Superior temporal gyrus (tissue), 1 donor: ENCODE measurements around the gene CEACAM7.
"Not testable (repeated sequence)": the region's sequence is repeated elsewhere in the genome, so short reads cannot be mapped to it uniquely, and the experiment has no call there.

Experiments
- DNase-seq: peaks from one replicate; pipeline ENCODE4 v3.0.0-alpha.2; 2016; ENCODE audit errors: extremely low spot score

The CEACAM7 gene

DNA sequence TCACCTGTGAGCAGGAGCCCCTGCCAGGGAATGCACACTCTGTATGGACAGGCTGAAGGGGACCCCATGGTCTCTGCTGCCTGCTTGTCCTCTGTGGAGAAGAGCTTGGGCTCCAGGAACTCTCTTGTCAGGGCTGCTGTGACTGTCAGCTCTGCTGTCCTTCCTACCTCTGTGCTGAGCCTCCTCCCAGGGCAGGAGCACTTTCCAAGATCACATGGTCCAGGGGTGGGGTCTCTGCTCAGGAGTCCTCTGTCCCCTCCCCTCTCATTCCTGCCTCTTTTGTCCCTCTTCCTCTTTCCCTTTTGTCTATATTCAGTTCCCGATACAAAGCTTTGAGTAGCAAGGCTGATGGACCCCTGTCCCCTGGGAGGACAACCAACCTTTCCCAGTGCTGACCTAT is at the start of gene CEACAM7:
TSS of gene CEACAM7 (minus strand) at position 173 of the 400 bp plus-strand sequence. CDS start at position 68, 105 bp downstream.
- DNase-seq = no peak

DNA sequence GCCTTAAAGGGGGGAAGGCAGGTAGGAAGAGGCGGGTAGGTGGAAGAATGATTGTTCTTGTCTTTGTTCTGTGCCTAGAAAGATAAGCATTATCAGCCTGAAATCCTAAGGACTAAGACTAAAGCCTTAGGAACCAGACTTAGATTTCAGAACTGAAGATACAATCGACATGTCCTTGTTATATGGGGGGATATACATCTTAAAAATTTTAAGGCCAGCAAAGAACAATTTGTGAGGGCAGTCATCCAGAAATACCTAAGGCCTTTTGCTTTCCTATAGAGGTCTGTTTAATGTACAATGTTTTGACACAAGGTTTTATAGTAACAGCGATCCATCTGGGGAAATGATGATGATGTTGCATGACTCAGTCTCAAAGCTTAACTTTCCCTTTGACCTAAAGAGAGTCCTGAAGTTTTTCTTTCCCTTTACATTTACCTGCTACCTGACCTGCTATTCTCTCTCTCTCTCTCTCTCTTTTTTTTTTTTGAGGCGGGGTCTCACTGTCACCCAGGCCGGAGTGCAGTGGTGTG is 47.1 kb upstream of the CEACAM7 start:
- no peak for DNase-seq

- no peak for DNase-seq
These were observed 46.5 kb upstream of the CEACAM7 start for GRCh38 chr19:41734585-41734984.

DNA sequence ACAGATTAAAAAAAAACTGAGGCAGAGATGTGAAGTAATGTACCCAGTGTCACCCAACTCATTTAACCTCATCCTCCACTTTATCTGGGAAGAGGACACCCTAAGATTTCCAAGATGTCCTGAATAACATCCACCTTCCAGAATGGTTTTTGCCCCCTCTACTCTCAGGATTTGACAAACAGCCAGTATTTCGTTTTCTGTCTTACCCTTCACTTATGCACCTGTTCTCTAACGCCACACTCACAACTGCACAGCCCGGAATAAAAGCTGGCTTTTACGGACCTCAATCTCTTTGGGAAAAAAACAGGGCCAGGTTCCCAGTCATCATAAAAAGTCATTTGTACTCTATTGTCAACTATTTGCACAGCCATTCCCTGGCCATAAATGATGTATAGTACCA is 46.1 kb upstream of the CEACAM7 start:
- no peak for DNase-seq

DNA sequence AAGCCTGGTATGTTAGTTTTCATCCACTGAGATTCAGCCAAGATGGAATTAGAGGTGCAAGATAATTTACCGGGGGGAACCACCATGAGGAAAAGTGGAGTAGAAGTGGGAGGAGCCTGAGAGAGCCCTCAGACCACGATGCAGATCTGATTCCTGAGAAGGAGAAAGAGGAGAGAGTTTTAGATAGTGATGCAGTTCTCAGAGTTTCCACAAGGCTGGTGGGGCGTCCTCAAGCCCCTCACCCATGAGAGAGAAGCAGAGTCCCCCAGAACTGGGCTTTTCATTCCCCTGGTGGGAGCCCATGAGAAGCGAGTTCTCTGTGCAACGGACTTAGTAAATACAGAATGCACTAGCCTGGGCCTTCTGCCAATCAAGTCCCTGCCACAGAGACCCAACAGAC is 38.4 kb upstream of the CEACAM7 start:
- DNase-seq = no peak

GRCh38 chr19:41720103-41720502 is 32.0 kb upstream of the CEACAM7 start:
- no peak for DNase-seq

- DNase-seq = no peak
These were observed 30.7 kb upstream of the CEACAM7 start for GRCh38 chr19:41718761-41719160.

- no peak for DNase-seq
These were observed 26.5 kb upstream of the CEACAM7 start for GRCh38 chr19:41714598-41714997.

- DNase-seq = no peak
These were observed 23.5 kb upstream of the CEACAM7 start for GRCh38 chr19:41711376-41712261.

DNA sequence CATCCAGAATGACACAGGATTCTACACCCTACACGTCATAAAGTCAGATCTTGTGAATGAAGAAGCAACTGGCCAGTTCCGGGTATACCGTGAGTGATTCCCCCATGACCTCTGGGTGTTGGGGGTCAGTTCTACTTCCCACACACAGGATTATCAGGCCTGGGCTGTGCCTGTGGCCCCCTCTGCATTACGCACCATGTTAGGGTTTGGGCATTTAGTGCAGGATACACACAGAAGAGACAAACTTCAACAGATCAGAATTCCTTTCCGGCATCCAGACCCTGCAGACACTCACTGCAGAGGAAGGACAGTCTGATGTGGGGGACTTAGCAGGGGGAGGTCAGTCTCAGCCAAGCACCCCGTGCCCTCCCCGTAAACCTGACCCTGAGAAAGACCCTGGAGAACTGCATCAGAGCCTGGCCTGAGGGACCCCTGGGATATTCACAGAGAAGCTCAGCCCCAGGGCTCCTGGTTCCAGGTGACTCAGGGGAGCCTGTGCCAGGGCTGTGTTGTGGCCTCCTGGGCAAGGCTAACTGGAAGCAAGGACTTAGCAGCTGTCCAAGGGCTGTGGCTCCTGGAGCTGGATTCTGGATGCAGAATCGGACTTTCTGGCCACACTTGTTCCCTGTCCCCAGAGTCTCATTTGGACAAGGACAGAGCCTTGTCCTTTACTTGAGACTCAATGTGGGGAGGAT is 22.0 kb upstream of the CEACAM7 start:
- DNase-seq = no peak

- not testable (repeated sequence) for DNase-seq
These were observed 21.4 kb upstream of the CEACAM7 start for GRCh38 chr19:41709516-41709915.

GRCh38 chr19:41708481-41708880 is 20.4 kb upstream of the CEACAM7 start, which contains the start of gene CEACAM5:
Gene CEACAM5 (plus strand): TSS chr19:41708626. CDS start chr19:41708732, 106 bp downstream.
- no peak for DNase-seq

DNA sequence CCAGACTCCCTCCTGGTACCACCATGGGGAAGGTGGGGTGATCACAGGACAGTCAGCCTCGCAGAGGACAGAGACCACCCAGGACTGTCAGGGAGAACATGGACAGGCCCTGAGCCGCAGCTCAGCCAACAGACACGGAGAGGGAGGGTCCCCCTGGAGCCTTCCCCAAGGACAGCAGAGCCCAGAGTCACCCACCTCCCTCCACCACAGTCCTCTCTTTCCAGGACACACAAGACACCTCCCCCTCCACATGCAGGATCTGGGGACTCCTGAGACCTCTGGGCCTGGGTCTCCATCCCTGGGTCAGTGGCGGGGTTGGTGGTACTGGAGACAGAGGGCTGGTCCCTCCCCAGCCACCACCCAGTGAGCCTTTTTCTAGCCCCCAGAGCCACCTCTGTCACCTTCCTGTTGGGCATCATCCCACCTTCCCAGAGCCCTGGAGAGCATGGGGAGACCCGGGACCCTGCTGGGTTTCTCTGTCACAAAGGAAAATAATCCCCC is 19.9 kb upstream of the CEACAM7 start:
- DNase-seq = no peak

GRCh38 chr19:41707502-41707812 is 19.4 kb upstream of the CEACAM7 start:
- DNase-seq = no peak

DNA sequence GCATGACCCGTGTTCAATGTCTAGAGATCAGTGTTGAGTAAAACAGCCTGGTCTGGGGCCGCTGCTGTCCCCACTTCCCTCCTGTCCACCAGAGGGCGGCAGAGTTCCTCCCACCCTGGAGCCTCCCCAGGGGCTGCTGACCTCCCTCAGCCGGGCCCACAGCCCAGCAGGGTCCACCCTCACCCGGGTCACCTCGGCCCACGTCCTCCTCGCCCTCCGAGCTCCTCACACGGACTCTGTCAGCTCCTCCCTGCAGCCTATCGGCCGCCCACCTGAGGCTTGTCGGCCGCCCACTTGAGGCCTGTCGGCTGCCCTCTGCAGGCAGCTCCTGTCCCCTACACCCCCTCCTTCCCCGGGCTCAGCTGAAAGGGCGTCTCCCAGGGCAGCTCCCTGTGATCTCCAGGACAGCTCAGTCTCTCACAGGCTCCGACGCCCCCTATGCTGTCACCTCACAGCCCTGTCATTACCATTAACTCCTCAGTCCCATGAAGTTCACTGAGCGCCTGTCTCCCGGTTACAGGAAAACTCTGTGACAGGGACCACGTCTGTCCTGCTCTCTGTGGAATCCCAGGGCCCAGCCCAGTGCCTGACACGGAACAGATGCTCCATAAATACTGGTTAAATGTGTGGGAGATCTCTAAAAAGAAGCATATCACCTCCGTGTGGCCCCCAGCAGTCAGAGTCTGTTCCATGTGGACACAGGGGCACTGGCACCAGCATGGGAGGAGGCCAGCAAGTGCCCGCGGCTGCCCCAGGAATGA is 18.9 kb upstream of the CEACAM7 start:
- no peak for DNase-seq

DNA sequence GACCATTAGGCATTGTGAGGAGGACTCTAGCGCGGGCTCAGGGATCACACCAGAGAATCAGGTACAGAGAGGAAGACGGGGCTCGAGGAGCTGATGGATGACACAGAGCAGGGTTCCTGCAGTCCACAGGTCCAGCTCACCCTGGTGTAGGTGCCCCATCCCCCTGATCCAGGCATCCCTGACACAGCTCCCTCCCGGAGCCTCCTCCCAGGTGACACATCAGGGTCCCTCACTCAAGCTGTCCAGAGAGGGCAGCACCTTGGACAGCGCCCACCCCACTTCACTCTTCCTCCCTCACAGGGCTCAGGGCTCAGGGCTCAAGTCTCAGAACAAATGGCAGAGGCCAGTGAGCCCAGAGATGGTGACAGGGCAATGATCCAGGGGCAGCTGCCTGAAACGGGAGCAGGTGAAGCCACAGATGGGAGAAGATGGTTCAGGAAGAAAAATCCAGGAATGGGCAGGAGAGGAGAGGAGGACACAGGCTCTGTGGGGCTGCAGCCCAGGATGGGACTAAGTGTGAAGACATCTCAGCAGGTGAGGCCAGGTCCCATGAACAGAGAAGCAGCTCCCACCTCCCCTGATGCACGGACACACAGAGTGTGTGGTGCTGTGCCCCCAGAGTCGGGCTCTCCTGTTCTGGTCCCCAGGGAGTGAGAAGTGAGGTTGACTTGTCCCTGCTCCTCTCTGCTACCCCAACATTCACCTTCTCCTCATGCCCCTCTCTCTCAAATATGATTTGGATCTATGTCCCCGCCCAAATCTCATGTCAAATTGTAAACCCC is 17.5 kb upstream of the CEACAM7 start:
- DNase-seq = no peak

DNA sequence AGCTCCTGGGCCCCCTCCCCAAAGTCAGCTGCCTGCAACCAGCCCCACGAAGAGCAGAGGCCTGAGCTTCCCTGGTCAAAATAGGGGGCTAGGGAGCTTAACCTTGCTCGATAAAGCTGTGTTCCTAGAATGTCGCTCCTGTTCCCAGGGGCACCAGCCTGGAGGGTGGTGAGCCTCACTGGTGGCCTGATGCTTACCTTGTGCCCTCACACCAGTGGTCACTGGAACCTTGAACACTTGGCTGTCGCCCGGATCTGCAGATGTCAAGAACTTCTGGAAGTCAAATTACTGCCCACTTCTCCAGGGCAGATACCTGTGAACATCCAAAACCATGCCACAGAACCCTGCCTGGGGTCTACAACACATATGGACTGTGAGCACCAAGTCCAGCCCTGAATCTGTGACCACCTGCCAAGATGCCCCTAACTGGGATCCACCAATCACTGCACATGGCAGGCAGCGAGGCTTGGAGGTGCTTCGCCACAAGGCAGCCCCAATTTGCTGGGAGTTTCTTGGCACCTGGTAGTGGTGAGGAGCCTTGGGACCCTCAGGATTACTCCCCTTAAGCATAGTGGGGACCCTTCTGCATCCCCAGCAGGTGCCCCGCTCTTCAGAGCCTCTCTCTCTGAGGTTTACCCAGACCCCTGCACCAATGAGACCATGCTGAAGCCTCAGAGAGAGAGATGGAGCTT is 15.7 kb upstream of the CEACAM7 start:
- no peak for DNase-seq

- DNase-seq = no peak
These were observed 14.1 kb upstream of the CEACAM7 start for GRCh38 chr19:41702171-41702651.

GRCh38 chr19:41701401-41702075 is 13.5 kb upstream of the CEACAM7 start:
- DNase-seq = no peak
